Superior temporal gyrus (tissue), 1 donor: ENCODE measurements around the gene SMC1B.
"Not testable (repeated sequence)": the region's sequence is repeated elsewhere in the genome, so short reads cannot be mapped to it uniquely, and the experiment has no call there.

Source experiments
- DNase-seq: peaks from one replicate; pipeline ENCODE4 v3.0.0-alpha.2; 2016; ENCODE audit errors: extremely low spot score

Gene SMC1B

GRCh38 chr22:45413368-45414211 lies at the start of gene SMC1B, which contains the start of gene RIBC2:
Gene SMC1B, minus strand, starts transcription at chr22:45413599. Its CDS starts 32 bp downstream, at chr22:45413567.
Gene RIBC2, plus strand, starts transcription at chr22:45413693. Its CDS starts 194 bp downstream, at chr22:45413887.
- DNase-seq: peak; percentile 64

GRCh38 chr22:45462034-45462655 lies 48.7 kb upstream of the SMC1B start:
- no peak for DNase-seq

- DNase-seq: no peak
Measured at GRCh38 chr22:45460288-45461109, 47.1 kb upstream of the SMC1B start.

GRCh38 chr22:45459235-45459634 lies 45.8 kb upstream of the SMC1B start:
- DNase-seq: no peak

GRCh38 chr22:45458532-45458931 lies 45.1 kb upstream of the SMC1B start:
- no peak for DNase-seq

- DNase-seq: no peak
Measured at GRCh38 chr22:45456811-45457210, 43.4 kb upstream of the SMC1B start.

GRCh38 chr22:45455621-45456020 lies 42.2 kb upstream of the SMC1B start:
- no peak for DNase-seq

GRCh38 chr22:45455212-45455611 lies 41.8 kb upstream of the SMC1B start:
- DNase-seq: no peak

GRCh38 chr22:45454275-45454674 lies 40.9 kb upstream of the SMC1B start:
- no peak for DNase-seq

- no peak for DNase-seq
Measured at GRCh38 chr22:45453764-45454163, 40.4 kb upstream of the SMC1B start.

- no peak for DNase-seq
Measured at GRCh38 chr22:45452565-45453379, 39.4 kb upstream of the SMC1B start.

- no peak for DNase-seq
Measured at GRCh38 chr22:45451972-45452371, 38.6 kb upstream of the SMC1B start.

GRCh38 chr22:45450921-45451651 lies 37.7 kb upstream of the SMC1B start:
- DNase-seq: no peak

- DNase-seq: no peak
Measured at GRCh38 chr22:45450101-45450785, 36.8 kb upstream of the SMC1B start.

GRCh38 chr22:45449442-45449841 lies 36.0 kb upstream of the SMC1B start:
- not testable (repeated sequence) for DNase-seq

- DNase-seq: no peak
Measured at GRCh38 chr22:45448431-45448830, 35.0 kb upstream of the SMC1B start.

- DNase-seq: not testable (repeated sequence)
Measured at GRCh38 chr22:45447596-45447995, 34.2 kb upstream of the SMC1B start.

GRCh38 chr22:45446216-45446615 lies 32.8 kb upstream of the SMC1B start:
- DNase-seq: no peak

- no peak for DNase-seq
Measured at GRCh38 chr22:45445031-45445710, 31.8 kb upstream of the SMC1B start.
